Measurements from ENCODE around the gene LCNL1.
"Not testable (repeated sequence)": the region's sequence is repeated elsewhere in the genome, so short reads cannot be mapped to it uniquely, and the experiment has no call there.

LCNL1 gene

GRCh38 chr9:136994888-136995230, 12.1 kb downstream of the LCNL1 start:
- DNase-seq (ENCODE audit: low read depth), result no peak

- DNase-seq (ENCODE audit: low read depth), result no peak
Measured at GRCh38 chr9:136995362-136995761, 12.6 kb downstream of the LCNL1 start.

GRCh38 chr9:136995772-136996311, 13.0 kb downstream of the LCNL1 start:
- DNase-seq (ENCODE audit: low read depth), result no peak

GRCh38 chr9:136996361-136997292, 13.8 kb downstream of the LCNL1 start, which contains the start of gene CLIC3:
TSS of gene CLIC3 (minus strand) at chr9:136996568. CDS start at chr9:136996543, 25 bp downstream.
- DNase-seq (ENCODE audit: low read depth), result no peak

GRCh38 chr9:136997371-136997770, 14.6 kb downstream of the LCNL1 start:
- DNase-seq (ENCODE audit: low read depth), result no peak

GRCh38 chr9:136997830-136998234, 15.0 kb downstream of the LCNL1 start:
- no peak for DNase-seq (ENCODE audit: low read depth)

- DNase-seq (ENCODE audit: low read depth), result no peak
Measured at GRCh38 chr9:137000177-137000930, 17.6 kb downstream of the LCNL1 start.

- DNase-seq (ENCODE audit: low read depth), result no peak
Measured at GRCh38 chr9:137001857-137002645, 19.3 kb downstream of the LCNL1 start.

GRCh38 chr9:137002646-137003041, 19.9 kb downstream of the LCNL1 start:
- no peak for DNase-seq (ENCODE audit: low read depth)

GRCh38 chr9:137004285-137004684, 21.5 kb downstream of the LCNL1 start:
- DNase-seq (ENCODE audit: low read depth), result not testable (repeated sequence)

- DNase-seq (ENCODE audit: low read depth), result no peak
Measured at GRCh38 chr9:137006116-137007003, 23.6 kb downstream of the LCNL1 start.

- DNase-seq (ENCODE audit: low read depth), result no peak
Measured at GRCh38 chr9:137007108-137007815, 24.5 kb downstream of the LCNL1 start.

- DNase-seq (ENCODE audit: low read depth), result no peak
Measured at GRCh38 chr9:137007816-137008270, 25.1 kb downstream of the LCNL1 start.

- no peak for DNase-seq (ENCODE audit: low read depth)
Measured at GRCh38 chr9:137008312-137008711, 25.5 kb downstream of the LCNL1 start.

GRCh38 chr9:137009217-137009616, 26.4 kb downstream of the LCNL1 start:
- no peak for DNase-seq (ENCODE audit: low read depth)

- no peak for DNase-seq (ENCODE audit: low read depth)
Measured at GRCh38 chr9:137009938-137010732, 27.3 kb downstream of the LCNL1 start.

- DNase-seq (ENCODE audit: low read depth), result no peak
Measured at GRCh38 chr9:137011156-137011555, 28.4 kb downstream of the LCNL1 start.

GRCh38 chr9:137011907-137012675, 29.3 kb downstream of the LCNL1 start:
- no peak for DNase-seq (ENCODE audit: low read depth)
